T-cell (primary cell): ENCODE results near the gene CELA3A. TPM values are rescaled to one million over a fixed set of nuclear protein-coding genes. Genes with fewer than 3 reads are reported as not detected.
A peak's percentile ranks its signal among the peaks of the same experiment; 100 is the strongest.
"Not testable (repeated sequence)": the region's sequence is repeated elsewhere in the genome, so short reads cannot be mapped to it uniquely, and the experiment has no call there.

ENCODE experiments used
- ATAC-seq, 4 experiments: fragments of 200-7000 bp in 3 of 4; fragments of 150-1000 bp in 1 of 4; cut with Tn5 transposase; replicated peaks in 1 of 4; 1 replicate in 3 of 4; 2 replicates in 1 of 4; pipeline ENCODE4 v1.10.0; 2021; ENCODE audit warnings: moderate library complexity in 3 of 4, mild to moderate bottlenecking in 2 of 4, moderate number of reproducible peaks in 1 of 4
- CTCF ChIA-PET, 2 donors: fragments of 300-600 bp; sonication (Branson Sonifier 250); formaldehyde crosslinking; loops; one replicate each; lab custom pipeline; 2022; ENCODE audit warnings: antibody characterized with exemption in 2 of 2; lab: Charles Lee
- POLR2A ChIA-PET, 2 donors: fragments of 300-600 bp; sonication (Branson Sonifier 250); formaldehyde crosslinking; loops; one replicate each; lab custom pipeline; 2022; ENCODE audit warnings: antibody characterized with exemption in 2 of 2; lab: Charles Lee
- DNase-seq, 35 experiments: peaks; one replicate each; pipeline versions ENCODE4 v3.0.0 to v3.0.0-alpha.2; 2013 to 2023
- H3K27ac ChIP-seq: one replicate; pipeline ENCODE4 v1.5.1; 2013; ENCODE audit warnings: low read length
- H3K27me3 ChIP-seq, 2 experiments: replicated peaks in 1 of 2; 1 replicate in 1 of 2; 2 replicates in 1 of 2; pipeline versions ENCODE4 v1.6.1 to v1.7.0; 2013; ENCODE audit warnings: low read length in 1 of 2, mixed read lengths in 1 of 2; ENCODE audit not compliant: control insufficient read depth in 2 of 2, insufficient read depth in 2 of 2; ENCODE audit errors: extremely low read depth in 1 of 2
- H3K36me3 ChIP-seq, 2 donors: 1 replicate in 1 of 2; 2 replicates in 1 of 2; pipeline versions ENCODE4 v1.6.1 to v1.7.0; 2013; ENCODE audit warnings: low read length in 1 of 2; ENCODE audit not compliant: control insufficient read depth in 2 of 2, insufficient read depth in 1 of 2; ENCODE audit errors: extremely low read depth in 1 of 2
- H3K4me1 ChIP-seq, 2 experiments: 1 replicate in 1 of 2; 2 replicates in 1 of 2; pipeline versions ENCODE4 v1.6.1 to v1.7.0; 2013; ENCODE audit warnings: low read length in 2 of 2, mixed read lengths in 1 of 2; ENCODE audit not compliant: insufficient read depth in 2 of 2, control insufficient read depth in 1 of 2; ENCODE audit errors: extremely low read depth in 1 of 2
- H3K4me3 ChIP-seq, 2 donors: 1 replicate in 1 of 2; 2 replicates in 1 of 2; pipeline versions ENCODE4 v1.5.1 to v1.7.0; 2013; ENCODE audit warnings: mild to moderate bottlenecking in 2 of 2, low read length in 1 of 2, moderate library complexity in 1 of 2; ENCODE audit not compliant: control insufficient read depth in 1 of 2; ENCODE audit errors: extremely low read depth in 1 of 2
- H3K9me3 ChIP-seq: 2 replicates; pipeline ENCODE4 v1.7.0; 2013
- H3K27ac Mint-ChIP-seq, 2 donors: one replicate each; pipeline ENCODE4 v1.8.0; 2020 to 2021; ENCODE audit warnings: mild to moderate bottlenecking in 2 of 2, mixed read lengths in 2 of 2
- H3K27me3 Mint-ChIP-seq, 2 donors: one replicate each; pipeline ENCODE4 v1.8.0; 2021 to 2022; ENCODE audit warnings: mixed read lengths in 2 of 2
- H3K36me3 Mint-ChIP-seq: one replicate; pipeline ENCODE4 v1.8.0; 2021; ENCODE audit warnings: mixed read lengths
- H3K4me1 Mint-ChIP-seq, 3 donors: one replicate each; pipeline ENCODE4 v1.8.0; 2020 to 2022; ENCODE audit warnings: mixed read lengths in 3 of 3, mild to moderate bottlenecking in 1 of 3
- H3K4me3 Mint-ChIP-seq, 3 donors: one replicate each; pipeline ENCODE4 v1.8.0; 2020 to 2022; ENCODE audit warnings: mild to moderate bottlenecking in 3 of 3, mixed read lengths in 3 of 3, moderate library complexity in 3 of 3
- H3K9me3 Mint-ChIP-seq, 3 donors: one replicate each; pipeline ENCODE4 v1.8.0; 2020 to 2022; ENCODE audit warnings: mixed read lengths in 3 of 3
- WGBS: methylation state at CpG from one replicate; pipeline ENCODE4 v1.1.5; 2013; ENCODE audit warnings: missing lambda C conversion rate; ENCODE audit not compliant: insufficient coverage; 5-methylcytosine and 5-hydroxymethylcytosine counted together
- total RNA-seq, 35 experiments: library from RNA in 6 of 35; stranded (reverse) in 6 of 35; fragments of 120-200 nt in 1 of 35; gene quantifications; one replicate each; pipeline versions ENCODE4 v1.2.1 to v1.2.4 and lab custom pipeline; 2013 to 2026

The CELA3A gene
- total RNA-seq, 5 donors from 2014 or later (not counting 1 experiment from before 2014, with no cell fraction given) = 11.4 to 15.6 (median 13.3) TPM; not detected in 2

DNA sequence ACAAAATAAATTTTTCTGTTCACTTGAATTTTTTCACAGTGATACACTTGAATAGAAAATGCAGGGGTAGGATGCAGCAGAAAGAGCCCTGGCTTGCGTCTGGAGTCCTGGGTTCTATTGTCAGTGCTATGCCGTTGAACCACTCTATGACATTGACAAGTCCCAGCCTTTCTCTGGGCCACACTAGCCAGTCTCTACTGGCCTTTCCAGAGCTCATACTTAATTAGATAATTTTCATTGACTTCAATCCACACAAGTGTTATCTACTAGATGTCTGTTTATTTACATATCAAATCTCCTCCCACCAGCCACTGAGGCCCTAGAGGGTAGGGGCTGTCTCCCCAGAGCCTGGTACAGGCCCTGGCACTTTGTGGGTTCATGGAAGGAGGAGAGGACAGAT is 40.1 kb upstream of the CELA3A start:
- 71% methylated on average over 1 of the region's 2 CpGs for WGBS
- POLR2A ChIA-PET = no interaction called here
- CTCF ChIA-PET = no interaction called here

DNA sequence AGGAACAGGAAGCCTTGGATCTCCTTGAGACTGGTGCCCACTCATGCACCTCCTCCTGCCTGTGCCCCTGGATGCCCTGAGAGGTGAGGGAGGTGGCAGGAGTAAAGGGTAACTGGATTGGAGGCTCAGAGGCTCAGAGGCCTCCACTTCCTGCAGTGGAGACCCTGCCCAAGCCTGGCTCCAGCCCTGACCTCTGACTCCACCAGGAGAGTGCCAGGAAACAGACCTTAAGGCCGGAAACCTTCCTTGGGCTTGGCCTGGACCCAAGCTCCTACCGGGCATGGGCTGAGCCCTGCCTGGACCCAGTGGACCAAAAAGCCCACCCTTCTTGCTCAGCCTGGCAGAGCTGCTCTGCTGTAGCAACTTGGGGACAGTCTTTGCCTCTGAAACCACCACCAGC is 39.7 kb upstream of the CELA3A start:
- CTCF ChIA-PET = no interaction called here
- Histone ChIP-seq H3K4me1 (peaks cover 0 to 26% of the 10 kb centered on the region in 2 experiments), H3K27ac (no peak overlapping the region), H3K4me3 (no peak overlapping the region), H3K27me3 (peaks cover 0 to 20% of the 10 kb centered on the region in 2 experiments), H3K9me3 (no peaks in the 10 kb centered on the region), H3K36me3 (no peaks in the 10 kb centered on the region)
- H3K36me3 Mint-ChIP-seq = no peaks in the 10 kb centered on the region
- WGBS = 86% methylated on average over 2 of the region's 2 CpGs
- no peaks in the 10 kb centered on the region for H3K9me3 Mint-ChIP-seq
- POLR2A ChIA-PET = no interaction called here
- peaks cover 0 to 9% of the 10 kb centered on the region in 2 donors for H3K27me3 Mint-ChIP-seq
- peaks cover 23 to 33% (median 30%) of the 10 kb centered on the region in 3 donors for H3K4me1 Mint-ChIP-seq
- H3K27ac Mint-ChIP-seq = peak overlapping the region; percentile 31 to 69
- ATAC-seq (no peak), DNase-seq (no peak)
- no peak overlapping the region for H3K4me3 Mint-ChIP-seq

More for the DNA sequence above, 40.1 kb upstream of the CELA3A start:
- Mint-ChIP-seq H3K9me3 (no peaks in the 10 kb centered on the region), H3K27ac (peak overlapping the region in 1 of 2 donors; percentile 69), H3K4me3 (no peak overlapping the region), H3K4me1 (peaks cover 27 to 37% (median 35%) of the 10 kb centered on the region in 3 donors), H3K36me3 (no peaks in the 10 kb centered on the region), H3K27me3 (peaks cover 0 to 7% of the 10 kb centered on the region in 2 donors)
- Histone ChIP-seq H3K9me3 (no peaks in the 10 kb centered on the region), H3K4me1 (peaks cover 0 to 31% of the 10 kb centered on the region in 2 experiments), H3K4me3 (no peak overlapping the region), H3K27ac (no peak overlapping the region), H3K27me3 (peaks cover 0 to 18% of the 10 kb centered on the region in 2 experiments), H3K36me3 (no peaks in the 10 kb centered on the region)
- DNase-seq (no peak), ATAC-seq (no peak)

DNA sequence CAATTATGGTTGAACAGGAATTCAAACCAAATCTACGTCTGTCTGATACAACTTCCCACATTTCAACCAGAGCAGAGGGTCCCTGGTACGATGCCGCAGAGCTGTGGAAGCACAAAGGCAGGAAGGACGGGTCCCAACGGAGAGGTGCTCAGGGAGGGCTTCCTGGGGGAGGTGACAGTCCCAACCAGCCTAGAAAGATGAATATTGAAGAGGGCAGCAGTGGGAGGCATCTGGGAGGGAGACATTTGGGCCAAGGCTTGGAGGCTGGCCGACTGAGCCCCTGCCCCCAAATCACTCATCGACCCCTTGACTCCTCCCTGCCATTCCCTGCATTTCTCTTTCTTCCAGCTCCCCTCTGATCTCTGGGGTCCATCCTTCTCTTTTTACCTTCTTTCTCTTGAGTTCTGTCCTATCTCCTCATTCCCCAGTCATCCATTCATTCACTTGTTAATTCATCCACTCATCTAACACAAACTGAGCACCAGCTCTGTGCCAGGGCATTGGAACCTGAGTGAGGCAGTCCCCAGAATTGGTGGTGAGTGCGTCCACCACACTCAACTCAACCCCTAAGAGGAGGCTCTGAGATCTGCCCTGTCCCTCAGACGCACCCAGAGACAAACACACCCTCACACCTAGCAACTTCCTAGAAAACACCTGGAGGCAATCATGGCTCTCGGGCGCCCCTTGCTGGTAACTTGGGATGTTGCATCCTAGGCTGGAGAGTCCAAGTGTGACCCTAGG is 37.8 kb upstream of the CELA3A start:
- no peaks in the 10 kb centered on the region for H3K9me3 ChIP-seq
- H3K27me3 Mint-ChIP-seq = peaks cover 0 to 6% of the 10 kb centered on the region in 2 donors
- H3K27ac ChIP-seq = no peak overlapping the region
- H3K4me1 Mint-ChIP-seq = peaks cover 4 to 14% (median 12%) of the 10 kb centered on the region in 3 donors
- H3K36me3 ChIP-seq = no peaks in the 10 kb centered on the region
- no peak overlapping the region for H3K4me3 Mint-ChIP-seq
- no peaks in the 10 kb centered on the region for H3K36me3 Mint-ChIP-seq
- DNase-seq = peak; percentile 50 to 87 (median 76)
- CTCF ChIA-PET = interaction anchor here in 1 of 2 donors (0.6 to 0.7 kb wide), 2 partner anchors 9 to 702 kb away, joined by 3 to 7 read pairs; no protein-coding TSS in a partner anchor
- peaks cover 0 to 8% of the 10 kb centered on the region in 2 experiments for H3K4me1 ChIP-seq
- no peak overlapping the region for H3K4me3 ChIP-seq
- 48% methylated on average over 5 of the region's 11 CpGs for WGBS
- peak overlapping the region; percentile 23 to 79 for H3K27ac Mint-ChIP-seq
- ATAC-seq = peak; percentile 91 to 95 (median 93)
- no peaks in the 10 kb centered on the region for H3K9me3 Mint-ChIP-seq
- POLR2A ChIA-PET = no interaction called here
- H3K27me3 ChIP-seq = peaks cover 0 to 14% of the 10 kb centered on the region in 2 experiments

DNA sequence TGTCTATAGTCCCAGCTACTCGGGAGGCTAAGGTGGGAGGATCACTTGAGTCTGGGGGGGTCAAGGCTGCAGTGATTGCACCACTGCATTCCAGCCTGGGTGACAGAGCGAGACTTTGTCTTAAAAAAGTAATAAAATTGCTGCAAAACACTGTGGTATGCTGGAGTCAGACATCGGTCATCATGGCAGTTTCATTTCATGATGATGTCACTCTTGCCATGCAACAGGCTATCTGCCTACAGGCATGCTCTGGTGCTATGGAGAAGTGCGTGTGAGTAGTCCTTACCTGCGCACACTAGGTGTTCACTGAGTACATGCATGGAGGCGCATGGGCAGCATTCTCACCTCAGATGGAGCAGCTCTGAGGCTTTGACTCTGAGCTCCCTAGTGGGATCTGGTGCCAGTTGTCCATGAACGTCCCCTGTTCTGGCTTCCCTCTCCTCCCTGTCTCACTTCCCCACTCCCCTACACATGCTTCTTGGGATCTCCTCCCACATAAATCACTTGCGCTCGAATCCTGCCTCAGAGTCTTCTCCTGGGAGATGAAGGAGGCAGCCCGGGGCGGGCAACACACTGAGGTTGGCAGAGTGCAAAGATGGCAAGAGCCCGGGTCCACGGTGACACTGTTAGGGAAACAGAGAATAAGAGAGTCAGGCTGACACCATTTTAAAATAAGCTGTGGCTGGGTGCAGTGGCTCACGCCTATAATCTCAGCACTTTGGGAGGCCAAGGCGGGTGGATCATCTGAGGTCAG is 35.0 kb upstream of the CELA3A start:
- ChIA-PET POLR2A (no interaction called here), CTCF (no interaction called here)
- Mint-ChIP-seq H3K36me3 (no peaks in the 10 kb centered on the region), H3K9me3 (no peaks in the 10 kb centered on the region), H3K4me3 (no peak overlapping the region), H3K27ac (no peak overlapping the region), H3K27me3 (peaks cover 0 to 6% of the 10 kb centered on the region in 2 donors), H3K4me1 (peaks cover 4 to 8% (median 5%) of the 10 kb centered on the region in 3 donors)
- DNase-seq (no peak), ATAC-seq (no peak)
- H3K27me3 ChIP-seq = peaks cover 0 to 11% of the 10 kb centered on the region in 2 experiments
- no peak overlapping the region for H3K27ac ChIP-seq
- no peak overlapping the region for H3K4me3 ChIP-seq
- no peaks in the 10 kb centered on the region for H3K36me3 ChIP-seq
- WGBS = 84% methylated on average over 13 of the region's 15 CpGs
- no peaks in the 10 kb centered on the region for H3K9me3 ChIP-seq
- H3K4me1 ChIP-seq = peaks cover 0 to 8% of the 10 kb centered on the region in 2 experiments

DNA sequence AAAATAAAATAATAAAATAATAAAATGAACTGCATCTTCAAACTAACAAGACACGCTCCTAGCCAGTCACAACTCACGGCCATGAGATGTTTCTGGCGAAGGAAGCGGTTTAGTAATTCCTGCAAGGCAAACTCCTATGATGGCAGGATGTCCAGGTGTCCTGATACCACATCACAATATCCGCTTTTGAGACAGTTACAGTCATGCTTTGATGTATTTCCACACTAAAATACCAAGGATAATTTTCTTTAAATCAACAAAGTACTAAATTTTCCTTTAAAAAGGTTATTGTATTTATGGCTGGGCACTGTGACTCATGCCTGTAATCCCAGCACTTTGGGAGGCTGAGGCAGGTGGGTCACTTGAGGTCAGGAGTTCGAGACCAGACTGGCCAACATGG is 34.2 kb upstream of the CELA3A start:
- H3K27ac ChIP-seq, POLR2A ChIA-PET, H3K4me3 ChIP-seq, H3K36me3 Mint-ChIP-seq, H3K9me3 Mint-ChIP-seq, CTCF ChIA-PET, H3K36me3 ChIP-seq, H3K4me1 ChIP-seq, H3K27me3 Mint-ChIP-seq, H3K4me3 Mint-ChIP-seq, ATAC-seq, H3K27ac Mint-ChIP-seq, H3K4me1 Mint-ChIP-seq, H3K9me3 ChIP-seq, DNase-seq: not testable (repeated sequence)
- WGBS = 90% methylated on average over 2 of the region's 6 CpGs
- H3K27me3 ChIP-seq = peaks cover 0 to 11% of the 10 kb centered on the region in 2 experiments

DNA sequence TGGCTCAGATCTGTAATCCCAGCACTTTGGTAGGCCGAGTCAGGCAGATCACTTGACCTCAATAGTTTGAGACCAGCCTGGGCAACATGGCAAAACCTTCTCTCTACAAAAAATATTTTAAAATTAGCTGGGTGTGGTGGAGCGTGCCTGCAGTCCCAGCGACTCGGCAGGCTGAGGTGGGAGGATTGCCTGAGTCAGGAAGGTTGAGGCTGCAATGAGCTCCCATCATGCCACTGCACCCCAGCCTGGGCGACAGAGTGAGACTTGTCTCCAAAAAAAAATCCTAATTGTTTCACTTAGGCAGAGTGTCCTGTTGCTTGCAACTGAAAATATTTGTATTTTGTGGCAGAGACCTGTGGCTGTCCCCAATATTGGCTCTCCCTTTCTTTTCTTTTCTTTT is 32.4 kb upstream of the CELA3A start:
- ATAC-seq, POLR2A ChIA-PET, H3K9me3 Mint-ChIP-seq, CTCF ChIA-PET, DNase-seq, H3K36me3 ChIP-seq, H3K4me1 Mint-ChIP-seq, H3K27me3 Mint-ChIP-seq, H3K4me3 ChIP-seq, H3K27ac Mint-ChIP-seq, H3K27ac ChIP-seq, H3K9me3 ChIP-seq, H3K4me3 Mint-ChIP-seq, H3K36me3 Mint-ChIP-seq, H3K4me1 ChIP-seq: not testable (repeated sequence)
- WGBS = 80% methylated on average over 1 of the region's 5 CpGs
- peaks cover 0 to 11% of the 10 kb centered on the region in 2 experiments for H3K27me3 ChIP-seq
